Measurements from ENCODE around the gene CTTNBP2.

The CTTNBP2 gene

GRCh38 chr7:117805241-117805640 lies 68.0 kb downstream of the CTTNBP2 start:
- Histone ChIP-seq H3K27ac (ENCODE audit: low read depth, low read length) (no peak overlapping the region), H3K4me3 (ENCODE audit: low read length) (no peak overlapping the region), H3K9ac (ENCODE audit: low read depth, low read length) (no peak overlapping the region), H3K9me3 (ENCODE audit: insufficient read depth, low read depth, low read length) (no peaks in the 10 kb centered on the region), H3K4me1 (ENCODE audit: insufficient read depth, low read length) (peaks cover 34% of the 10 kb centered on the region), H3K36me3 (ENCODE audit: insufficient read depth, low read length) (peaks cover 8% of the 10 kb centered on the region; the same call in 1 of the 2 replicates), H3K27me3 (ENCODE audit: insufficient read depth, low read length) (no peaks in the 10 kb centered on the region)
- 90% methylated on average over 3 of the region's 3 CpGs for WGBS

GRCh38 chr7:117803476-117803875 lies 69.8 kb downstream of the CTTNBP2 start:
- Histone ChIP-seq H3K27me3 (ENCODE audit: insufficient read depth, low read length) (no peaks in the 10 kb centered on the region), H3K27ac (ENCODE audit: low read depth, low read length) (no peak overlapping the region), H3K36me3 (ENCODE audit: insufficient read depth, low read length) (no peaks in the 10 kb centered on the region), H3K9ac (ENCODE audit: low read depth, low read length) (no peak overlapping the region), H3K4me3 (ENCODE audit: low read length) (no peak overlapping the region), H3K9me3 (ENCODE audit: insufficient read depth, low read depth, low read length) (no peaks in the 10 kb centered on the region), H3K4me1 (ENCODE audit: insufficient read depth, low read length) (peaks cover 17% of the 10 kb centered on the region)
- WGBS = 92% methylated on average over 2 of the region's 2 CpGs

GRCh38 chr7:117802660-117803059 lies 70.6 kb downstream of the CTTNBP2 start:
- Histone ChIP-seq H3K4me1 (ENCODE audit: insufficient read depth, low read length) (peaks cover 9% of the 10 kb centered on the region), H3K27me3 (ENCODE audit: insufficient read depth, low read length) (no peaks in the 10 kb centered on the region), H3K36me3 (ENCODE audit: insufficient read depth, low read length) (no peaks in the 10 kb centered on the region), H3K4me3 (ENCODE audit: low read length) (no peak overlapping the region), H3K9ac (ENCODE audit: low read depth, low read length) (no peak overlapping the region), H3K9me3 (ENCODE audit: insufficient read depth, low read depth, low read length) (no peaks in the 10 kb centered on the region), H3K27ac (ENCODE audit: low read depth, low read length) (no peak overlapping the region)
- 100% methylated on average over 2 of the region's 2 CpGs for WGBS

GRCh38 chr7:117800841-117801240 lies 72.4 kb downstream of the CTTNBP2 start:
- H3K36me3 ChIP-seq (ENCODE audit: insufficient read depth, low read length) = no peaks in the 10 kb centered on the region
- H3K9ac ChIP-seq (ENCODE audit: low read depth, low read length) = no peak overlapping the region
- 100% methylated on average over 1 of the region's 1 CpG for WGBS
- H3K27me3 ChIP-seq (ENCODE audit: insufficient read depth, low read length) = no peaks in the 10 kb centered on the region
- H3K9me3 ChIP-seq (ENCODE audit: insufficient read depth, low read depth, low read length) = no peaks in the 10 kb centered on the region
- no peak overlapping the region for H3K27ac ChIP-seq (ENCODE audit: low read depth, low read length)
- H3K4me3 ChIP-seq (ENCODE audit: low read length) = no peak overlapping the region
- peaks cover 10% of the 10 kb centered on the region for H3K4me1 ChIP-seq (ENCODE audit: insufficient read depth, low read length)

DNA sequence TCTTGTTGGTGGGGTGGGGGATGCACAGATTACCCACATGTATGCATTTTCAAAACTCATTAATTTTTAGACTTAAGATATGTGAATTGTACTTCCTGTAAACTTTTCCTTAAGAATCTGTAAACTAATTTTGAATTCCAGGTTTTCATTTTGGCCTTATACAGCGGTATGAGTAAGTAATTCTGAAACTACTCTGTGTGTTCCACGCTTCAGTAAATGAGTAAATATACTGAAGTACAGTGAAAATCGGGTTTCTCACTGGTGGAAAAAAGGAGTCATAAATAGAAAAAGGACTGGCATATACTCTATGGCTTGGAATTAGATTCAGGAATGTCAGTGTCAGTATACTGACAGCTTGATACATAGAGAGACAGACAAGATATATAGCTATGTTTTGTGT lies 72.8 kb downstream of the CTTNBP2 start:
- Histone ChIP-seq H3K9ac (ENCODE audit: low read depth, low read length) (no peak overlapping the region), H3K27ac (ENCODE audit: low read depth, low read length) (no peak overlapping the region), H3K36me3 (ENCODE audit: insufficient read depth, low read length) (no peaks in the 10 kb centered on the region), H3K27me3 (ENCODE audit: insufficient read depth, low read length) (no peaks in the 10 kb centered on the region), H3K4me3 (ENCODE audit: low read length) (no peak overlapping the region), H3K4me1 (ENCODE audit: insufficient read depth, low read length) (peaks cover 10% of the 10 kb centered on the region), H3K9me3 (ENCODE audit: insufficient read depth, low read depth, low read length) (no peaks in the 10 kb centered on the region)
- WGBS = 92% methylated on average over 3 of the region's 3 CpGs

- H3K27ac ChIP-seq (ENCODE audit: low read depth, low read length) = no peak overlapping the region
- H3K9me3 ChIP-seq (ENCODE audit: insufficient read depth, low read depth, low read length) = no peaks in the 10 kb centered on the region
- WGBS = 75% methylated on average over 1 of the region's 1 CpG
- no peak overlapping the region for H3K4me3 ChIP-seq (ENCODE audit: low read length)
- H3K36me3 ChIP-seq (ENCODE audit: insufficient read depth, low read length) = peaks cover 6% of the 10 kb centered on the region
- H3K4me1 ChIP-seq (ENCODE audit: insufficient read depth, low read length) = peaks cover 3% of the 10 kb centered on the region; the same call in 1 of the 2 replicates
- H3K27me3 ChIP-seq (ENCODE audit: insufficient read depth, low read length) = no peaks in the 10 kb centered on the region
- H3K9ac ChIP-seq (ENCODE audit: low read depth, low read length) = no peak overlapping the region
Observed at GRCh38 chr7:117796889-117797288, 76.4 kb downstream of the CTTNBP2 start.

DNA sequence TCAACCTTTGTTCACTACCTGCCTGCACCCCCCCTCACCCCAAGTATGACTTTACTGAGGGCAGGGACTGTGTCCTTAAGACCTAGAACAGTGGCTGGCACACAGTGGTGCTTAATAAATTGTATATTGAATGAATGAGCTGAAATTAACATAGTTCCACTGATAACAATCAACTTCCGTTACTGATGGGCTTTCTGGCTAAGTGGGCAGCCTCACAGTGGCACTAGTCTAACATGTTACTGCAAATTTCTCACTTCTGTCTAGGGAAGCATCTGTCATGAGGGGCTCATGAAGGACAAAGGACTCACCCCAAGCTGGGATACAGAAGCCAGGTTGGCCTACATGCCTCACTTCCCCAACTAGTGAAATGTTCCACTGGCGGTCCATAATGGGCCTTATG lies 79.3 kb downstream of the CTTNBP2 start:
- Histone ChIP-seq H3K9me3 (ENCODE audit: insufficient read depth, low read depth, low read length) (no peaks in the 10 kb centered on the region), H3K36me3 (ENCODE audit: insufficient read depth, low read length) (peaks cover 21% of the 10 kb centered on the region), H3K9ac (ENCODE audit: low read depth, low read length) (no peak overlapping the region), H3K4me3 (ENCODE audit: low read length) (no peak overlapping the region), H3K27ac (ENCODE audit: low read depth, low read length) (no peak overlapping the region), H3K4me1 (ENCODE audit: insufficient read depth, low read length) (peaks cover 3% of the 10 kb centered on the region; the same call in 1 of the 2 replicates), H3K27me3 (ENCODE audit: insufficient read depth, low read length) (no peaks in the 10 kb centered on the region)
- WGBS = 62% methylated on average over 2 of the region's 2 CpGs

- no peak overlapping the region for H3K27ac ChIP-seq (ENCODE audit: low read depth, low read length)
- no peaks in the 10 kb centered on the region for H3K27me3 ChIP-seq (ENCODE audit: insufficient read depth, low read length)
- peaks cover 3% of the 10 kb centered on the region; the same call in 1 of the 2 replicates for H3K4me1 ChIP-seq (ENCODE audit: insufficient read depth, low read length)
- H3K36me3 ChIP-seq (ENCODE audit: insufficient read depth, low read length) = peaks cover 21% of the 10 kb centered on the region
- H3K9ac ChIP-seq (ENCODE audit: low read depth, low read length) = no peak overlapping the region
- 91% methylated on average over 3 of the region's 3 CpGs for WGBS
- H3K9me3 ChIP-seq (ENCODE audit: insufficient read depth, low read depth, low read length) = no peaks in the 10 kb centered on the region
- no peak overlapping the region for H3K4me3 ChIP-seq (ENCODE audit: low read length)
Observed at GRCh38 chr7:117793521-117793920, 79.7 kb downstream of the CTTNBP2 start.

- 96% methylated on average over 18 of the region's 18 CpGs for WGBS
- H3K4me1 ChIP-seq (ENCODE audit: insufficient read depth, low read length) = peaks cover 2% of the 10 kb centered on the region; the same call in 1 of the 2 replicates
- H3K4me3 ChIP-seq (ENCODE audit: low read length) = no peak overlapping the region
- peaks cover 21% of the 10 kb centered on the region for H3K36me3 ChIP-seq (ENCODE audit: insufficient read depth, low read length)
- no peak overlapping the region for H3K9ac ChIP-seq (ENCODE audit: low read depth, low read length)
- no peaks in the 10 kb centered on the region for H3K27me3 ChIP-seq (ENCODE audit: insufficient read depth, low read length)
- H3K27ac ChIP-seq (ENCODE audit: low read depth, low read length) = no peak overlapping the region
- no peaks in the 10 kb centered on the region for H3K9me3 ChIP-seq (ENCODE audit: insufficient read depth, low read depth, low read length)
Observed at GRCh38 chr7:117791877-117792780, 81.1 kb downstream of the CTTNBP2 start.

DNA sequence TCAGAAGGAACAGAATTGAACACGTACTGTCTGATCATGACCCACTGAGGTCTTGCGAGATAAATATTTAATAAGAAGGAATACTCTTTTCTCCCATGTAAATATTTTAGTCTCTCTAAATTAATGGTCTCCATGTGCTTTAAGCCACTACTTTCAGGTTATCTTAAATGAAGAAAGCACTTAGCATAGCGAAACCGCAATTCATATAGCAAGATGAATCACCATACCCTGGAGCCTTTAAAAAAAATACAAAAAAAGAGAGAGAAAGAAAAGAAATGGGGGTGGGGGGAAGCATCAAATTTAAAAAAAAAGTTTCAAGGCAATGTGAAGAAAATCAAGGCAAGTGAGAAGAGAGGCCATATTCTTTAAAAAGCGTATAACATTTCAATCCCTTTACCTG lies 82.5 kb downstream of the CTTNBP2 start:
- no peaks in the 10 kb centered on the region for H3K27me3 ChIP-seq (ENCODE audit: insufficient read depth, low read length)
- no peak overlapping the region for H3K9ac ChIP-seq (ENCODE audit: low read depth, low read length)
- H3K36me3 ChIP-seq (ENCODE audit: insufficient read depth, low read length) = peaks cover 21% of the 10 kb centered on the region
- no peaks in the 10 kb centered on the region for H3K4me1 ChIP-seq (ENCODE audit: insufficient read depth, low read length)
- no peak overlapping the region for H3K4me3 ChIP-seq (ENCODE audit: low read length)
- no peaks in the 10 kb centered on the region for H3K9me3 ChIP-seq (ENCODE audit: insufficient read depth, low read depth, low read length)
- WGBS = 96% methylated on average over 3 of the region's 5 CpGs
- no peak overlapping the region for H3K27ac ChIP-seq (ENCODE audit: low read depth, low read length)

GRCh38 chr7:117790251-117790650 lies 83.0 kb downstream of the CTTNBP2 start:
- H3K9ac ChIP-seq (ENCODE audit: low read depth, low read length) = no peak overlapping the region
- no peak overlapping the region for H3K4me3 ChIP-seq (ENCODE audit: low read length)
- no peaks in the 10 kb centered on the region for H3K9me3 ChIP-seq (ENCODE audit: insufficient read depth, low read depth, low read length)
- WGBS = 92% methylated on average over 2 of the region's 2 CpGs
- H3K27me3 ChIP-seq (ENCODE audit: insufficient read depth, low read length) = no peaks in the 10 kb centered on the region
- no peaks in the 10 kb centered on the region for H3K4me1 ChIP-seq (ENCODE audit: insufficient read depth, low read length)
- peaks cover 21% of the 10 kb centered on the region for H3K36me3 ChIP-seq (ENCODE audit: insufficient read depth, low read length)
- H3K27ac ChIP-seq (ENCODE audit: low read depth, low read length) = no peak overlapping the region

Data from HUES64 (cell line).